Activated T-cell treated with anti-CD3 and anti-CD28 coated beads, Interleukin-2, amount 50 U/mL, for 24 hours (primary cell): ENCODE results near the gene KPTN.
"Not testable (repeated sequence)": the region's sequence is repeated elsewhere in the genome, so short reads cannot be mapped to it uniquely, and the experiment has no call there.

Experiments
- DNase-seq: peaks from one replicate; pipeline ENCODE4 v3.0.0-alpha.2; 2020
- H3K27ac Mint-ChIP-seq: 2 replicates; pipeline ENCODE4 v1.8.0; 2020; ENCODE audit warnings: mild to moderate bottlenecking, mixed read lengths
- H3K27me3 Mint-ChIP-seq: 2 replicates; pipeline ENCODE4 v1.8.0; 2020; ENCODE audit warnings: mixed read lengths
- H3K36me3 Mint-ChIP-seq: 2 replicates; pipeline ENCODE4 v1.8.0; 2020; ENCODE audit warnings: low read depth, mixed read lengths
- H3K4me1 Mint-ChIP-seq: 2 replicates; pipeline ENCODE4 v1.8.0; 2020; ENCODE audit warnings: low read depth, mixed read lengths
- H3K4me3 Mint-ChIP-seq: 2 replicates; pipeline ENCODE4 v1.8.0; 2020; ENCODE audit warnings: mild to moderate bottlenecking, moderate library complexity, mixed read lengths
- H3K9me3 Mint-ChIP-seq: 2 replicates; pipeline ENCODE4 v1.8.0; 2020; ENCODE audit warnings: mixed read lengths

The KPTN gene

DNA sequence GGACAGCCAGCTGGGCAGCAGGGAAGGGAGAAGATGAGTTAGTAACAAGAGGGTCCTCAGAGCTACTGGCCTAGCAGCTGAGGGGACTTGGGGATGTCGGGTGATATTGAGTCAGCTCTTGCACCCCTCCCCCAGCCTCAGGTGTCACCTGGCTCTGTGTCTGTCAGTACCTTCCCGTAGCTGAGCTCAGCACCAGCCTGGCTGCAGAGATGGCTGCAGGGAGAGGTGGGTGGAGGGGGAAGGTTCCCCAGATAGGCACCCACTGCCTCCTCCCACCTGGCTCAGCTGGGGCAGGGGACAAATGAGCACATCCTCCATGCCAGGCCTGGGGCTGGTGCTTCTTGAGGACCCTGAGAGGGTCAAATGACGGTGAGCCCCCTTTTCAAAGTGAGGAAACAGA lies 6.8 kb upstream of the KPTN start:
- Mint-ChIP-seq H3K9me3 (no peaks in the 10 kb centered on the region), H3K36me3 (peaks cover 73% of the 10 kb centered on the region), H3K27me3 (no peaks in the 10 kb centered on the region), H3K4me1 (peaks cover 21% of the 10 kb centered on the region), H3K27ac (no peak overlapping the region), H3K4me3 (no peak overlapping the region)
- DNase-seq = no peak

DNA sequence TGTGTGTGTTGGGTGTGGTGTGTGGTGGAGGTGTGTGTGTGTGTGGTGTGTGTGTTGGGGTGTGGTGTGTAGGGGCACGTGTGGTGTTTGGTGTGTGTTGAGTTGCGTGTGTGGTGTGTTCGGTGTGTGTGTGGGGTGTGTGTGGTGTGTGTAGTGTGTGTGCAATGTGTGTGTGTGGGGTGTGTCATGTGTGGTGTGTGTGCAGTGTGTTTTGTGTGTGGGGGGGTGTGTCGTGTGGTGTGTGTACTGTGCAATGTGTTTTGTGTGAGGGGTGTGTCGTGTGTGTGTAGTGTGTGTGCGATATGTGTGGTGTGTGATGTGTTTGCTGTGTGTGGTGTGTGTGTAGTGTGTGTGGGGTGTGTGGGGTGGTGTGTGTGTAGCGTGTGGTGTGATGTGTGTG lies 6.0 kb upstream of the KPTN start:
- peaks cover 27% of the 10 kb centered on the region for H3K4me1 Mint-ChIP-seq
- H3K9me3 Mint-ChIP-seq = no peaks in the 10 kb centered on the region
- DNase-seq = no peak
- peaks cover 74% of the 10 kb centered on the region for H3K36me3 Mint-ChIP-seq
- no peak overlapping the region for H3K27ac Mint-ChIP-seq
- no peak overlapping the region for H3K4me3 Mint-ChIP-seq
- H3K27me3 Mint-ChIP-seq = no peaks in the 10 kb centered on the region

DNA sequence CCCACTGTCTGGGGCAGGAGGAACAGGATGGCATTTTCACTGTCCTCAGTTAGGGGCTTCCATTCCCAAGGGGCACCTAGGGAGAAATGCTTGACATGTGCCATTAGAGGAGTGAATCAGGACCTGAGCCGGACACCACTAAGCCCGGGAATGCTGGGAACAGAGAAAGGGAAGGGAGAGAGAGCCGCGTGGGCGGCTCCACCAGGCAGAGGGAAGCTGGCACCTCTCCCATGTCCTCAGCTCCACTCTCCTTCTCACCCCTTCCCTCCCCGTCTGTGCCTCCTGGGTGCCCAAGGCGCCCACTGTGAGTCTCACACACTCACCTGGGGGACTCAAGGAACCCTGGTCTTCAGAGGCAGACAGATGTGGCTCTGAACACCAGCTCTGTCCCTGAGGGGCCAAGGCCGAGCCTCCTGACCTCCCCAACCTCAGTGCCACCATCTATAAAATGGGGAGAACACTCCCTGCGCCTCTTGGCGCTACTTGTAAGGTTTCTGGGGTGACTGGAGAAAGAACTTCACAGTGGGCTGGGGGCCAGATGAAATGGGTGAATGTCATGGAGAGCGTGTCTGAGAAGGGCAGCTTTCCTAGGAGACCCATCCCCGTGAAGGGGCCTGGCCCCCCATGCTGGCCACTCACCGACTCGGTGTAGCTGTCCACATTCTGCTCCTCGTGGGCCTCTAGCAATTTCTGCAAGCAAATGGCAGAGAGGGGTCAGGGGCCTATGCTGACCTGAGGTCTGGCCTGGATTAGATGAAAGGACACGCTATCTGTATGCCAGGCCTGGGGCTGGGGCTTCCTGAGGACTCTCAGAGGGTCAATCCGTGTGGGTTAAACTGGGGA lies 5.3 kb upstream of the KPTN start:
- no peak overlapping the region for H3K4me3 Mint-ChIP-seq
- no peaks in the 10 kb centered on the region for H3K27me3 Mint-ChIP-seq
- peaks cover 81% of the 10 kb centered on the region for H3K36me3 Mint-ChIP-seq
- H3K4me1 Mint-ChIP-seq = peaks cover 30% of the 10 kb centered on the region
- peak overlapping the region; percentile 37 for H3K27ac Mint-ChIP-seq
- H3K9me3 Mint-ChIP-seq = no peaks in the 10 kb centered on the region
- DNase-seq = no peak

GRCh38 chr19:47487551-47488515 lies 3.8 kb upstream of the KPTN start:
- no peak for DNase-seq
- Mint-ChIP-seq H3K36me3 (peaks cover 76% of the 10 kb centered on the region), H3K9me3 (no peaks in the 10 kb centered on the region), H3K4me1 (peaks cover 37% of the 10 kb centered on the region), H3K27me3 (no peaks in the 10 kb centered on the region), H3K4me3 (no peak overlapping the region), H3K27ac (peak overlapping the region; percentile 60)

- no peaks in the 10 kb centered on the region for H3K9me3 Mint-ChIP-seq
- H3K36me3 Mint-ChIP-seq = peaks cover 72% of the 10 kb centered on the region
- H3K27me3 Mint-ChIP-seq = no peaks in the 10 kb centered on the region
- no peak for DNase-seq
- no peak overlapping the region for H3K4me3 Mint-ChIP-seq
- peaks cover 37% of the 10 kb centered on the region for H3K4me1 Mint-ChIP-seq
- peak overlapping the region; percentile 60 for H3K27ac Mint-ChIP-seq
Measured at GRCh38 chr19:47486900-47487299, 2.9 kb upstream of the KPTN start.

GRCh38 chr19:47486220-47486619 lies 2.2 kb upstream of the KPTN start:
- H3K27ac Mint-ChIP-seq = peak overlapping the region; percentile 37
- H3K27me3 Mint-ChIP-seq, DNase-seq, H3K9me3 Mint-ChIP-seq, H3K4me3 Mint-ChIP-seq: not testable (repeated sequence)
- H3K4me1 Mint-ChIP-seq = peaks cover 37% of the 10 kb centered on the region
- H3K36me3 Mint-ChIP-seq = peaks cover 65% of the 10 kb centered on the region

GRCh38 chr19:47485210-47485609 lies 1.2 kb upstream of the KPTN start:
- Mint-ChIP-seq H3K4me1 (peaks cover 34% of the 10 kb centered on the region), H3K27me3 (no peaks in the 10 kb centered on the region), H3K9me3 (no peaks in the 10 kb centered on the region), H3K27ac (peak overlapping the region; percentile 100), H3K36me3 (peaks cover 57% of the 10 kb centered on the region), H3K4me3 (peak overlapping the region; percentile 95)
- DNase-seq = no peak

DNA sequence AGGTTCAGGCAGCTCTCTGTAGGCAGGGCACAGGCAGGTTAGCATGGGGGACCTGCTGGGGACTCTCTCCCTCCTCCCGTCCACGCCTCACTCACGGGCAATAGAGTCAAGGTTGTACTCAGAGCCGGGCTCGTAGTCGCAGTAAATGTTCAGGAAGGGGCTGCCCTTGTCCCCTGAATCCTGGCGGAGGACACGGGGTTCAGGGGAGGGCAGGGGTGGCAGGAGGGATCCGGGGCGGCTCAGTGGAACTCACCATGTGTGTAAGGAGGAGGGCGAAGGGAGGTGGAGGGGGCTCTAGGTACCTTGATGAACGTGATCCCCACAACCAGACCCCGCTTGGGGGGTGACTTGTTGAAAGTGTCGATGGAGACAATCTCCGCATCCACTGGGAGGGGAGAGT lies 819 bp downstream of the KPTN start:
- Mint-ChIP-seq H3K4me1 (peaks cover 34% of the 10 kb centered on the region), H3K36me3 (peaks cover 40% of the 10 kb centered on the region), H3K4me3 (peak overlapping the region; percentile 95), H3K27ac (peak overlapping the region; percentile 100), H3K9me3 (no peaks in the 10 kb centered on the region), H3K27me3 (no peaks in the 10 kb centered on the region)
- DNase-seq = no peak

- H3K4me3 Mint-ChIP-seq = no peak overlapping the region
- H3K36me3 Mint-ChIP-seq = peaks cover 24% of the 10 kb centered on the region
- H3K4me1 Mint-ChIP-seq = peaks cover 26% of the 10 kb centered on the region
- H3K9me3 Mint-ChIP-seq = no peaks in the 10 kb centered on the region
- H3K27ac Mint-ChIP-seq = no peak overlapping the region
- no peak for DNase-seq
- no peaks in the 10 kb centered on the region for H3K27me3 Mint-ChIP-seq
Measured at GRCh38 chr19:47481460-47482052, 2.5 kb downstream of the KPTN start.

DNA sequence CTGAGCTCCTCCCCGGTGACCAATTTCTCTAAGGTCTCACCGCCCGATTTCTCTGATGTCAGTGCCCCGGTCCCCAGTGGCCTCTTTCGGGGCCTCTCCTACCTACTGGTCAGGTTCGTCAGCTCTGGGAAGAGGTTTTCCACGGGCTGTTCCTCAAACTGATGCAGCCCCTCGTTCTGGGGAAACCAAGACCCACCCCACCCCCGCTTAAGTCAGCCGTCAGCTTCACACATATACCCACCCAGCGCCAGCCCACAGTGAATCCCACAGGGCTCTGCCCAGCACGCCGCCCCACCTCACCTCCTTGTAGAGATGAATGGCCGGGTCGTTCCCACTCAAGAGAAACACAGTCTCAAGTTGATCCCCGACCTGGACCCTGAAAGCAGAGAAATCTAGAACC lies 3.4 kb downstream of the KPTN start:
- Mint-ChIP-seq H3K36me3 (peaks cover 18% of the 10 kb centered on the region), H3K4me3 (no peak overlapping the region), H3K4me1 (peaks cover 19% of the 10 kb centered on the region), H3K27ac (no peak overlapping the region), H3K27me3 (no peaks in the 10 kb centered on the region), H3K9me3 (no peaks in the 10 kb centered on the region)
- DNase-seq = no peak

GRCh38 chr19:47479701-47480503 lies 4.1 kb downstream of the KPTN start:
- Mint-ChIP-seq H3K9me3 (no peaks in the 10 kb centered on the region), H3K36me3 (peaks cover 10% of the 10 kb centered on the region), H3K4me3 (no peak overlapping the region), H3K27me3 (no peaks in the 10 kb centered on the region), H3K27ac (no peak overlapping the region), H3K4me1 (peaks cover 11% of the 10 kb centered on the region)
- DNase-seq = no peak

- no peak overlapping the region for H3K4me3 Mint-ChIP-seq
- no peaks in the 10 kb centered on the region for H3K9me3 Mint-ChIP-seq
- H3K27me3 Mint-ChIP-seq = peaks cover 18% of the 10 kb centered on the region
- DNase-seq = no peak
- H3K27ac Mint-ChIP-seq = no peak overlapping the region
- H3K4me1 Mint-ChIP-seq = peaks cover 3% of the 10 kb centered on the region
- H3K36me3 Mint-ChIP-seq = no peaks in the 10 kb centered on the region
Measured at GRCh38 chr19:47476438-47476972, 7.5 kb downstream of the KPTN start.

GRCh38 chr19:47475465-47475864 lies 8.6 kb downstream of the KPTN start:
- H3K4me3 Mint-ChIP-seq = no peak overlapping the region

DNA sequence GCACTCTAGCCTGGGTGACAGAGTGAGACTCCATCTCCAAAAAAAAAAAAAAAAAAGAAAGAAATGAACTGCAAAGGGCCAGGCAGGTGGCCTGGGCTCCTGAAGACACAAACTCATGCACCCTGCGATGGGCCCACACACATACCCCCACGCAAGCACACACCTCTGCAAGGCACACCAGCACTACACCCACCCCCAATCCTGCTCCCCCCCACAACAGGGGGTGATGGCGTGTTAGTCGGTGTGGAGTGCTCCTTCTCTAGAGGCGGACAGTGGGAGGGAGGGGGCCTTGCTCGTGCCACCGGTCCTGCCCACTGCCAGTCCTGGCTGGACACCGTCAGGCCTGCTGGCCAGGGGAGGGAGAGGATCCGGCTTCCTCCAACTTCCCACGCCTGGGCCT lies 10.7 kb downstream of the KPTN start:
- Mint-ChIP-seq H3K9me3 (no peaks in the 10 kb centered on the region), H3K36me3 (no peaks in the 10 kb centered on the region), H3K27ac (no peak overlapping the region), H3K4me1 (peaks cover 10% of the 10 kb centered on the region), H3K27me3 (peaks cover 48% of the 10 kb centered on the region), H3K4me3 (no peak overlapping the region)
- no peak for DNase-seq

More at GRCh38 chr19:47475465-47475864, 8.6 kb downstream of the KPTN start:
- H3K36me3 Mint-ChIP-seq = no peaks in the 10 kb centered on the region
- no peaks in the 10 kb centered on the region for H3K9me3 Mint-ChIP-seq
- DNase-seq = no peak
- peaks cover 8% of the 10 kb centered on the region for H3K4me1 Mint-ChIP-seq
- H3K27ac Mint-ChIP-seq = no peak overlapping the region
- H3K27me3 Mint-ChIP-seq = peaks cover 27% of the 10 kb centered on the region
